ENCODE data around the gene DPP6.

Gene DPP6

GRCh38 chr7:154843670-154844237 is 791.6 kb downstream of the DPP6 start:
- H3K4me1 ChIP-seq (ENCODE audit: control insufficient read depth in 1 of 2, insufficient read depth in 1 of 2, low read depth in 1 of 2, low read length in 1 of 2) = no peaks in the 10 kb centered on the region
- H3K27me3 ChIP-seq = peaks cover 8% of the 10 kb centered on the region
- no peak overlapping the region for H3K27ac ChIP-seq
- no peak overlapping the region for H3K4me3 ChIP-seq (ENCODE audit: low read depth in 1 of 2, low read length in 1 of 2)
- no peaks in the 10 kb centered on the region for H3K9me3 ChIP-seq
- TF ChIP-seq, protein P1, sequence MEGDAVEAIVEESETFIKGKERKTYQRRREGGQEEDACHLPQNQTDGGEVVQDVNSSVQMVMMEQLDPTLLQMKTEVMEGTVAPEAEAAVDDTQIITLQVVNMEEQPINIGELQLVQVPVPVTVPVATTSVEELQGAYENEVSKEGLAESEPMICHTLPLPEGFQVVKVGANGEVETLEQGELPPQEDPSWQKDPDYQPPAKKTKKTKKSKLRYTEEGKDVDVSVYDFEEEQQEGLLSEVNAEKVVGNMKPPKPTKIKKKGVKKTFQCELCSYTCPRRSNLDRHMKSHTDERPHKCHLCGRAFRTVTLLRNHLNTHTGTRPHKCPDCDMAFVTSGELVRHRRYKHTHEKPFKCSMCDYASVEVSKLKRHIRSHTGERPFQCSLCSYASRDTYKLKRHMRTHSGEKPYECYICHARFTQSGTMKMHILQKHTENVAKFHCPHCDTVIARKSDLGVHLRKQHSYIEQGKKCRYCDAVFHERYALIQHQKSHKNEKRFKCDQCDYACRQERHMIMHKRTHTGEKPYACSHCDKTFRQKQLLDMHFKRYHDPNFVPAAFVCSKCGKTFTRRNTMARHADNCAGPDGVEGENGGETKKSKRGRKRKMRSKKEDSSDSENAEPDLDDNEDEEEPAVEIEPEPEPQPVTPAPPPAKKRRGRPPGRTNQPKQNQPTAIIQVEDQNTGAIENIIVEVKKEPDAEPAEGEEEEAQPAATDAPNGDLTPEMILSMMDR (IDR thresholded peaks at IDR 0.05) = no peak
- no peaks in the 10 kb centered on the region for H3K36me3 ChIP-seq

GRCh38 chr7:154844499-154844898 is 792.3 kb downstream of the DPP6 start:
- Histone ChIP-seq H3K9me3 (no peaks in the 10 kb centered on the region), H3K27ac (no peak overlapping the region), H3K4me1 (ENCODE audit: control insufficient read depth in 1 of 2, insufficient read depth in 1 of 2, low read depth in 1 of 2, low read length in 1 of 2) (no peaks in the 10 kb centered on the region), H3K36me3 (no peaks in the 10 kb centered on the region), H3K4me3 (ENCODE audit: low read depth in 1 of 2, low read length in 1 of 2) (no peak overlapping the region), H3K27me3 (peaks cover 8% of the 10 kb centered on the region)
- TF ChIP-seq, protein P1 (IDR thresholded peaks at IDR 0.05) = no peak

- no peaks in the 10 kb centered on the region for H3K9me3 ChIP-seq
These were observed 792.8 kb downstream of the DPP6 start for GRCh38 chr7:154844955-154845354.

GRCh38 chr7:154848464-154848863 is 796.3 kb downstream of the DPP6 start:
- TF ChIP-seq, protein P1 (IDR thresholded peaks at IDR 0.05) = no peak
- Histone ChIP-seq H3K27me3 (peaks cover 3% of the 10 kb centered on the region), H3K4me3 (ENCODE audit: low read depth in 1 of 2, low read length in 1 of 2) (no peak overlapping the region), H3K9me3 (no peaks in the 10 kb centered on the region), H3K36me3 (no peaks in the 10 kb centered on the region), H3K27ac (no peak overlapping the region), H3K4me1 (ENCODE audit: control insufficient read depth in 1 of 2, insufficient read depth in 1 of 2, low read depth in 1 of 2, low read length in 1 of 2) (no peaks in the 10 kb centered on the region)

More at GRCh38 chr7:154844955-154845354, 792.8 kb downstream of the DPP6 start:
- no peaks in the 10 kb centered on the region for H3K36me3 ChIP-seq
- H3K4me1 ChIP-seq (ENCODE audit: control insufficient read depth in 1 of 2, insufficient read depth in 1 of 2, low read depth in 1 of 2, low read length in 1 of 2) = no peaks in the 10 kb centered on the region
- peaks cover 8% of the 10 kb centered on the region for H3K27me3 ChIP-seq
- H3K27ac ChIP-seq = no peak overlapping the region
- TF ChIP-seq, protein P1 (IDR thresholded peaks at IDR 0.05) = no peak
- H3K4me3 ChIP-seq (ENCODE audit: low read depth in 1 of 2, low read length in 1 of 2) = no peak overlapping the region

DNA sequence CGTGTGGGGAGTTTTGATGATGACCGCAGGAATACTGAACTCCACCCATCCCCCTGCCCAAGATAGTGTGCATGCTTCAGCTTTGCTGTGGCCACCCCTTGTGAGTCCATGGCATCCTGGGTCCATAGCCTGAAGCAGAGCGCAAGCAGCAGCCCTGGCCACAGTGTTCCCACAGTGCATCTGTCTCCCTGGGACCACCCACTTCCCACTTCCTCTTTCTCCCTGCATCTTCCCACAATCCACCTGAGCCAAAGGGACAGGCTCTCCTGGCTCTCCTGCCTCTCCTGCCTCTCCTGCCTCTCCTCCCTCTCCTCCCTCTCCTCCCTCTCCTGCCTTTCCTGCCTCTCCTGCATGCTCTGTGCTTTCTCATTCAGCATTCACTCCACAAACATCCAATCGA is 800.0 kb downstream of the DPP6 start:
- no peaks in the 10 kb centered on the region for H3K36me3 ChIP-seq
- no peaks in the 10 kb centered on the region for H3K4me1 ChIP-seq (ENCODE audit: control insufficient read depth in 1 of 2, insufficient read depth in 1 of 2, low read depth in 1 of 2, low read length in 1 of 2)
- TF ChIP-seq, protein P1 (IDR thresholded peaks at IDR 0.05) = no peak
- no peaks in the 10 kb centered on the region for H3K9me3 ChIP-seq
- H3K4me3 ChIP-seq (ENCODE audit: low read depth in 1 of 2, low read length in 1 of 2) = no peak overlapping the region
- no peaks in the 10 kb centered on the region for H3K27me3 ChIP-seq
- H3K27ac ChIP-seq = no peak overlapping the region

Measured in neutrophil (primary cell).